A549 (cell line): ENCODE measurements around the gene MB21D2. TPM values are rescaled to one million over a fixed set of nuclear protein-coding genes. Genes with fewer than 3 reads are reported as not detected.

Experiments used
- ATAC-seq, 2 experiments: fragments of 200-7000 bp in 1 of 2; fragments of >200 bp in 1 of 2; cut with Nextera tagmentation in 1 of 2; cut with Tn5 transposase in 1 of 2; 3 replicates each; pipeline versions ENCODE4 v1.8.0 to v1.9.1; 2018 to 2020; ENCODE audit warnings: mild to moderate bottlenecking in 1 of 2, moderate library complexity in 1 of 2
- CTCF ChIA-PET: fragments of 300-600 bp; sonication (Branson Sonifier 250); formaldehyde crosslinking; extraction: SDS; loops from one replicate; lab custom pipeline; 2021; ENCODE audit warnings: antibody characterized with exemption, inconsistent platforms; lab: Yijun Ruan, JAX
- POLR2A ChIA-PET: fragments of 350-600 bp; formaldehyde crosslinking; extraction: SDS; loops from one replicate; lab custom pipeline; 2021; ENCODE audit warnings: antibody characterized with exemption, inconsistent platforms; lab: Yijun Ruan, JAX
- DNase-seq, 2 experiments: peaks; one replicate each; pipeline versions ENCODE4 v3.0.0 to v3.0.0-alpha.2; 2011 to 2016; ENCODE audit warnings: low read depth in 1 of 2, low spot score in 1 of 2
- FAIRE-seq: peaks from 2 replicates; lab custom pipeline; 2011; peaks lifted over from hg19 to GRCh38; lab: Jason Lieb, UNC
- H3K27ac ChIP-seq, 2 experiments: fragments of >200 bp; sonication (Bioruptor Twin); formaldehyde crosslinking; 3 replicates each; pipeline ENCODE4 v1.5.1; 2016 to 2017
- H3K4me1 ChIP-seq: fragments of >200 bp; sonication (Bioruptor Twin); formaldehyde crosslinking; 3 replicates; pipeline ENCODE4 v1.6.1; 2016
- H3K4me2 ChIP-seq: fragments of >200 bp; sonication (Bioruptor Twin); formaldehyde crosslinking; 3 replicates; pipeline ENCODE4 v1.6.1; 2016
- H3K4me3 ChIP-seq: fragments of >200 bp; sonication (Bioruptor Twin); formaldehyde crosslinking; 3 replicates; pipeline ENCODE4 v1.5.1; 2016
- H3K9me3 ChIP-seq: fragments of >200 bp; sonication (Bioruptor Twin); formaldehyde crosslinking; 3 replicates; pipeline ENCODE4 v1.6.1; 2016
- CEBPB ChIP-seq, 2 experiments: fragments of >200 bp in 1 of 2; sonication (Bioruptor Twin) in 1 of 2; formaldehyde crosslinking in 1 of 2; IDR thresholded peaks; 2 replicates each; pipeline ENCODE4 v1.6.1; 2012 to 2016
- CHD2 ChIP-seq: fragments of 150-350 bp; IDR thresholded peaks from 2 replicates; pipeline ENCODE4 v1.6.1; 2014; ENCODE audit warnings: low read length; ENCODE audit not compliant: partially characterized antibody
- EHMT2 ChIP-seq: fragments of 200-600 bp; sonication (generic); IDR thresholded peaks from 2 replicates; pipeline ENCODE4 v1.6.1; 2016; ENCODE audit warnings: antibody characterized with exemption, low read depth, mild to moderate bottlenecking, moderate library complexity
- FOSL2 ChIP-seq, 2 experiments: fragments of 450-650 bp in 1 of 2; fragments of >200 bp in 1 of 2; sonication (Bioruptor Twin) in 1 of 2; formaldehyde crosslinking; IDR thresholded peaks; 2 replicates each; pipeline versions ENCODE4 v1.5.0 to v1.6.1; 2016 to 2020; ENCODE audit warnings: mild to moderate bottlenecking in 1 of 2, moderate library complexity in 1 of 2
- GATA3 ChIP-seq: IDR thresholded peaks from 2 replicates; pipeline ENCODE4 v1.6.1; 2012; ENCODE audit warnings: borderline replicate concordance
- HEYL ChIP-seq: fragments of 250-450 bp; sonication (Bioruptor Pico); IDR thresholded peaks from 2 replicates; pipeline ENCODE4 v1.8.0; 2021; ENCODE audit warnings: mild to moderate bottlenecking, moderate library complexity
- HOXB5 ChIP-seq: fragments of 250-450 bp; sonication (Bioruptor Pico); IDR thresholded peaks from 2 replicates; pipeline ENCODE4 v1.5.0; 2020; ENCODE audit warnings: mild to moderate bottlenecking, moderate library complexity
- JUN ChIP-seq, 2 experiments: fragments of >200 bp; sonication (Bioruptor Twin); formaldehyde crosslinking; IDR thresholded peaks; 2 replicates in 1 of 2; 3 replicates in 1 of 2; pipeline ENCODE4 v1.6.1; 2016 to 2017
- JUNB ChIP-seq: fragments of >200 bp; sonication (Bioruptor Twin); formaldehyde crosslinking; IDR thresholded peaks from 2 replicates; pipeline ENCODE4 v1.6.1; 2016
- MAFK ChIP-seq: fragments of 450-650 bp; IDR thresholded peaks from 2 replicates; pipeline ENCODE4 v1.6.1; 2014; ENCODE audit not compliant: partially characterized antibody
- MAZ ChIP-seq: fragments of 150-350 bp; IDR thresholded peaks from 2 replicates; pipeline ENCODE4 v1.6.1; 2014; ENCODE audit warnings: antibody characterized with exemption, low read depth, low read length, borderline replicate concordance
- NFE2L2 ChIP-seq: fragments of 150-350 bp; conservative IDR thresholded peaks from 2 replicates; pipeline ENCODE4 v1.6.1; 2014; ENCODE audit warnings: low read length
- NR3C1 ChIP-seq: fragments of >200 bp; sonication (Bioruptor Twin); formaldehyde crosslinking; IDR thresholded peaks from 3 replicates; pipeline ENCODE4 v1.6.1; 2017
- RCOR1 ChIP-seq: fragments of 150-350 bp; IDR thresholded peaks from 2 replicates; pipeline ENCODE4 v1.6.1; 2014; ENCODE audit warnings: antibody characterized with exemption, low read length, low read depth
- RFX5 ChIP-seq: fragments of 450-650 bp; IDR thresholded peaks from 2 replicates; pipeline ENCODE4 v1.7.1; 2014; ENCODE audit warnings: antibody characterized with exemption, mild to moderate bottlenecking, moderate library complexity
- TFCP2L1 ChIP-seq: fragments of 250-450 bp; sonication (Bioruptor Pico); IDR thresholded peaks from 2 replicates; pipeline ENCODE4 v1.5.0; 2021; ENCODE audit warnings: mild to moderate bottlenecking
- ZC3H11A ChIP-seq: fragments of 450-650 bp; IDR thresholded peaks from 2 replicates; pipeline ENCODE4 v1.6.1; 2014; ENCODE audit warnings: antibody characterized with exemption, mild to moderate bottlenecking
- WGBS: methylation state at CpG from one replicate; pipeline ENCODE4 v1.1.6; 2017; ENCODE audit errors: missing lambda C conversion rate; 5-methylcytosine and 5-hydroxymethylcytosine counted together
- polyA plus RNA-seq, 4 experiments: library from polyadenylated mRNA; depleted of rRNA in 3 of 4; stranded (reverse); fragments of >200 nt; fragmentation: RNase III in 1 of 4; extraction: RNeasy Plus Mini Kit Qiagen cat#74134 plus additional on column Dnase treatment in 1 of 4; gene quantifications; 2 replicates in 3 of 4; 3 replicates in 1 of 4; pipeline ENCODE4 v1.2.3, GENCODE V29; 2011 to 2017
- TF ChIP-seq, protein P1 (sequence below): fragments of >200 bp; sonication (Bioruptor Twin); formaldehyde crosslinking; IDR thresholded peaks from 3 replicates; pipeline ENCODE4 v1.6.1; 2016
- TF ChIP-seq, protein P2 (sequence below): fragments of 250-450 bp; sonication (Bioruptor Pico); IDR thresholded peaks from 2 replicates; pipeline ENCODE4 v1.5.0; 2020; ENCODE audit warnings: low read depth, mild to moderate bottlenecking, moderate library complexity
- TF ChIP-seq, protein P3 (sequence below): fragments of >200 bp; sonication (Bioruptor Twin); formaldehyde crosslinking; IDR thresholded peaks from 3 replicates; pipeline ENCODE4 v1.5.1; 2016
- TF ChIP-seq, protein P4 (sequence below): fragments of 250-450 bp; sonication (Bioruptor Pico); IDR thresholded peaks from 2 replicates; pipeline ENCODE4 v1.5.0; 2021; ENCODE audit warnings: mild to moderate bottlenecking, moderate library complexity, borderline replicate concordance

Gene MB21D2
- polyA plus RNA-seq, 2 of the 4 experiments (the other 2 are of a cell fraction): 4.8 to 7.5 TPM

DNA sequence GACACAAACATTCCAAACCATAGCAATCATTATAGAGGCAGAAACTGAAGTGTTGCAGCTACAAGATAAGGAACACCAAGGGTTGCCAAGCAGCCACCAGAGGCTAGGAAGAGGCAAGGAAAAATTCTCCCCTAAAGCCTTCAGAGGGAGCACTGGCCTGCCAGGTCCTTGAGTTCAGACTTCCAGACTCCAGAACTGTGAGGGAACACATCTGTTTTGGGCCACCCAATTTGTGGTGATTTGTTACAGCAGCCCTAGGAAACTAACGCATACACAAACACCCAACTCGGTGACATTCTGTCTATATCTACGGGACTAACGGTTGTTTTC lies 54.6 kb downstream of the MB21D2 start:
- no peak for DNase-seq
- H3K27ac ChIP-seq: no peak overlapping the region
- H3K4me1 ChIP-seq: no peaks in the 10 kb centered on the region; the same call in 2 of the 3 replicates
- no peaks in the 10 kb centered on the region for H3K9me3 ChIP-seq
- H3K4me2 ChIP-seq: no peak overlapping the region
- no peak; a peak in 1 of 6 replicates for ATAC-seq
- no peak for TF ChIP-seq CHD2
- no peak for TF ChIP-seq NR3C1
- TF ChIP-seq, protein P1, sequence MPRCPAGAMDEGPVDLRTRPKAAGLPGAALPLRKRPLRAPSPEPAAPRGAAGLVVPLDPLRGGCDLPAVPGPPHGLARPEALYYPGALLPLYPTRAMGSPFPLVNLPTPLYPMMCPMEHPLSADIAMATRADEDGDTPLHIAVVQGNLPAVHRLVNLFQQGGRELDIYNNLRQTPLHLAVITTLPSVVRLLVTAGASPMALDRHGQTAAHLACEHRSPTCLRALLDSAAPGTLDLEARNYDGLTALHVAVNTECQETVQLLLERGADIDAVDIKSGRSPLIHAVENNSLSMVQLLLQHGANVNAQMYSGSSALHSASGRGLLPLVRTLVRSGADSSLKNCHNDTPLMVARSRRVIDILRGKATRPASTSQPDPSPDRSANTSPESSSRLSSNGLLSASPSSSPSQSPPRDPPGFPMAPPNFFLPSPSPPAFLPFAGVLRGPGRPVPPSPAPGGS: no peak
- no peak for TF ChIP-seq HEYL (CRISPR knock-in tag)
- no peak for TF ChIP-seq TFCP2L1 (CRISPR knock-in tag)
- TF ChIP-seq, protein P2, sequence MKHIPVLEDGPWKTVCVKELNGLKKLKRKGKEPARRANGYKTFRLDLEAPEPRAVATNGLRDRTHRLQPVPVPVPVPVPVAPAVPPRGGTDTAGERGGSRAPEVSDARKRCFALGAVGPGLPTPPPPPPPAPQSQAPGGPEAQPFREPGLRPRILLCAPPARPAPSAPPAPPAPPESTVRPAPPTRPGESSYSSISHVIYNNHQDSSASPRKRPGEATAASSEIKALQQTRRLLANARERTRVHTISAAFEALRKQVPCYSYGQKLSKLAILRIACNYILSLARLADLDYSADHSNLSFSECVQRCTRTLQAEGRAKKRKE: no peak
- TF ChIP-seq HOXB5 (CRISPR knock-in tag): no peak
- no peak for TF ChIP-seq FOSL2 (IDR thresholded peaks at IDR 0.05)
- TF ChIP-seq FOSL2 (CRISPR knock-in tag; IDR thresholded peaks at IDR 0.05): no peak
- TF ChIP-seq RCOR1: no peak
- TF ChIP-seq GATA3: no peak
- TF ChIP-seq EHMT2: no peak
- no peak for TF ChIP-seq RFX5
- TF ChIP-seq MAZ: no peak
- TF ChIP-seq CEBPB (IDR thresholded peaks at IDR 0.05): no peak
- no peak for TF ChIP-seq JUN (IDR thresholded peaks at IDR 0.05)
- POLR2A ChIA-PET: no interaction called here
- H3K4me3 ChIP-seq: no peak overlapping the region
- no peak for FAIRE-seq
- WGBS: 91% methylated on average over 4 of the region's 4 CpGs
- CTCF ChIA-PET: interaction anchor here (1.6 kb wide), 1 partner anchor 43 kb away, joined by 3 read pairs; no protein-coding TSS in a partner anchor

DNA sequence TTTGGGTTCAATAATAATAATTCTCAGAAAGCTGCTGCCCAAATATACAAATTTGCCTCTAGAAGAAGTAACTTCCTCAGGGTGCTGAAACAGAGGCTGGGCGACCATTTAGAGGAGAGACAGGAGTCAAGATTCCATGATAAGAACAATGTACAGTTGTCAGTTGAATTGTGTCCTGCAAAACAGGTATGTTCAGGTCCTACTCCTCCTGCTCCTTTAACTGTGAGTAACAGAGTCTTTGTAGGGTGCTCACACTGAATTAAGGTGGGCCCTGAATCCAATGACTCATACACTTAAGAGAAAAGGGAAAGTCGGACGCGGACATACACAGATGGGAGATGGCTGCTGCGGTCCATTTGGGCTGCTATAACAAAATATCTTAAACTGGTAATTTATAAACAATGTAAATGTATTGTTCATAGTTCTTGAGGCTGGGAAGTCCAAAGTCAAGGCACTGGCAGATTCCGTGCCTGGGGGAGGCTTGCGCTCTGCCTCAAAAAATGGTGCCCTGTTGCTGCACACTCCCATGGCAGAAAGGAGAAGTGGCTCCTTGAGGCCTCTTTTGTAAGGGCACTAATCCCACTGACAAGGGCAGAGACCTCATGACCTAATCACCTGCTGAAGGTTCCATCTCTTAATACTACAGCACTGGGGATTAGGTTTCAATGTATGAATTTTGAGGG lies 55.1 kb downstream of the MB21D2 start:
- ATAC-seq (no peak), FAIRE-seq (no peak), DNase-seq (no peak)
- no peak overlapping the region for H3K27ac ChIP-seq
- no peaks in the 10 kb centered on the region; the same call in 2 of the 3 replicates for H3K4me1 ChIP-seq
- WGBS: 94% methylated on average over 7 of the region's 7 CpGs
- no peak overlapping the region for H3K4me2 ChIP-seq
- no peak overlapping the region for H3K4me3 ChIP-seq
- TF ChIP-seq JUNB (no peak), ZC3H11A (no peak), MAFK (no peak), NFE2L2 (no peak)
- TF ChIP-seq, protein P3, sequence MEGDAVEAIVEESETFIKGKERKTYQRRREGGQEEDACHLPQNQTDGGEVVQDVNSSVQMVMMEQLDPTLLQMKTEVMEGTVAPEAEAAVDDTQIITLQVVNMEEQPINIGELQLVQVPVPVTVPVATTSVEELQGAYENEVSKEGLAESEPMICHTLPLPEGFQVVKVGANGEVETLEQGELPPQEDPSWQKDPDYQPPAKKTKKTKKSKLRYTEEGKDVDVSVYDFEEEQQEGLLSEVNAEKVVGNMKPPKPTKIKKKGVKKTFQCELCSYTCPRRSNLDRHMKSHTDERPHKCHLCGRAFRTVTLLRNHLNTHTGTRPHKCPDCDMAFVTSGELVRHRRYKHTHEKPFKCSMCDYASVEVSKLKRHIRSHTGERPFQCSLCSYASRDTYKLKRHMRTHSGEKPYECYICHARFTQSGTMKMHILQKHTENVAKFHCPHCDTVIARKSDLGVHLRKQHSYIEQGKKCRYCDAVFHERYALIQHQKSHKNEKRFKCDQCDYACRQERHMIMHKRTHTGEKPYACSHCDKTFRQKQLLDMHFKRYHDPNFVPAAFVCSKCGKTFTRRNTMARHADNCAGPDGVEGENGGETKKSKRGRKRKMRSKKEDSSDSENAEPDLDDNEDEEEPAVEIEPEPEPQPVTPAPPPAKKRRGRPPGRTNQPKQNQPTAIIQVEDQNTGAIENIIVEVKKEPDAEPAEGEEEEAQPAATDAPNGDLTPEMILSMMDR: no peak
- TF ChIP-seq, protein P4, sequence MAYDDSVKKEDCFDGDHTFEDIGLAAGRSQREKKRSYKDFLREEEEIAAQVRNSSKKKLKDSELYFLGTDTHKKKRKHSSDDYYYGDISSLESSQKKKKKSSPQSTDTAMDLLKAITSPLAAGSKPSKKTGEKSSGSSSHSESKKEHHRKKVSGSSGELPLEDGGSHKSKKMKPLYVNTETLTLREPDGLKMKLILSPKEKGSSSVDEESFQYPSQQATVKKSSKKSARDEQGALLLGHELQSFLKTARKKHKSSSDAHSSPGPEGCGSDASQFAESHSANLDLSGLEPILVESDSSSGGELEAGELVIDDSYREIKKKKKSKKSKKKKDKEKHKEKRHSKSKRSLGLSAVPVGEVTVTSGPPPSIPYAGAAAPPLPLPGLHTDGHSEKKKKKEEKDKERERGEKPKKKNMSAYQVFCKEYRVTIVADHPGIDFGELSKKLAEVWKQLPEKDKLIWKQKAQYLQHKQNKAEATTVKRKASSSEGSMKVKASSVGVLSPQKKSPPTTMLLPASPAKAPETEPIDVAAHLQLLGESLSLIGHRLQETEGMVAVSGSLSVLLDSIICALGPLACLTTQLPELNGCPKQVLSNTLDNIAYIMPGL (CRISPR knock-in tag): no peak
- TF ChIP-seq, protein P2: no peak
- ChIA-PET POLR2A (no interaction called here), CTCF (interaction anchor here (0.9 kb wide), 1 partner anchor 52 kb away, joined by 3 read pairs; no protein-coding TSS in a partner anchor)
- H3K9me3 ChIP-seq: no peaks in the 10 kb centered on the region
